Mucosa of descending colon (tissue), 3 donors: ENCODE measurements around the gene IMPDH1. TPM values are rescaled to one million over a fixed set of nuclear protein-coding genes. Genes with fewer than 3 reads are reported as not detected.
A peak's percentile ranks its signal among the peaks of the same experiment; 100 is the strongest.
"Not testable (repeated sequence)": the region's sequence is repeated elsewhere in the genome, so short reads cannot be mapped to it uniquely, and the experiment has no call there.

ENCODE experiments used
- ATAC-seq: fragments of 200-7000 bp; cut with Tn5 transposase; one replicate; pipeline ENCODE4 v1.9.1; 2020; ENCODE audit warnings: mild to moderate bottlenecking, moderate library complexity
- DNase-seq, 3 donors: peaks; one replicate each; pipeline ENCODE4 v3.0.0-alpha.2; 2020
- H3K36me3 ChIP-seq: fragments of 200-600 bp; one replicate; pipeline ENCODE4 v1.8.0; 2021; ENCODE audit warnings: low read depth, mild to moderate bottlenecking
- H3K4me1 ChIP-seq: fragments of 200-600 bp; one replicate; pipeline ENCODE4 v1.8.0; 2021; ENCODE audit warnings: low read depth, mild to moderate bottlenecking
- H3K4me3 ChIP-seq: fragments of 200-600 bp; one replicate; pipeline ENCODE4 v1.8.0; 2021; ENCODE audit warnings: mild to moderate bottlenecking
- H3K9me3 ChIP-seq: fragments of 200-600 bp; one replicate; pipeline ENCODE4 v1.8.0; 2021; ENCODE audit warnings: mild to moderate bottlenecking
- CTCF ChIP-seq: fragments of 200-600 bp; IDR thresholded peaks from one replicate; pipeline ENCODE4 v1.8.0; 2022; ENCODE audit warnings: antibody characterized with exemption, mild to moderate bottlenecking
- intact Hi-C, 2 donors: fragments of 100-400 bp; cut with DNase I in 1 of 2; cut with micrococcal nuclease in 1 of 2; formaldehyde crosslinking; loops; one replicate each; pipeline versions ENCODE4 v1.11.0 to v1.11.1; 2022; cut with DNase I, micrococcal nuclease
- long read RNA-seq, 2 donors: library from polyadenylated mRNA; unstranded; transcript quantifications; one replicate each; pipeline ENCODE4 v2.0.0, GENCODE V29; 2019 to 2021
- total RNA-seq, 3 donors: library from RNA; stranded (reverse); fragmentation: NEBNext Ultra II Directional in 2 of 3; extraction: Animal tissue kit (Norgen Biotek cat#: 25700) in 2 of 3; gene quantifications; one replicate each; pipeline versions ENCODE4 v1.2.1 to v1.2.4, GENCODE V29; 2021 to 2023
- donor health status: DM: no; HTN: no; CAD: no; lungs with moderate emphysema.
- donor health status: DM: no; HTN: no; CAD: no.
- donor health status: DM: no; HTN: yes; CAD: no.

Gene IMPDH1
- 10 to 100 TPM; 21.3 to 37.0 (median 35.5) TPM for total RNA-seq
- long read RNA-seq, donor 1, transcript IMPDH1-203 (16 exons, 2,580 nt), result minor isoform, 7 of 120 reads
- long read RNA-seq, donor 1, transcript IMPDH1-202 (15 exons, 2,479 nt), result major isoform, 41 of 120 reads
- long read RNA-seq, donor 1, partial matches to known transcripts, result 33 of 120 reads
- long read RNA-seq, donor 1, other reads (novel, unspliced or antisense), result 38 of 120 reads
- long read RNA-seq, donor 2, transcript IMPDH1-202 (15 exons, 2,479 nt), result major isoform, 6 of 19 reads
- long read RNA-seq, donor 2, partial matches to known transcripts, result 8 of 19 reads
- long read RNA-seq, donor 2, other reads (novel, unspliced or antisense), result 5 of 19 reads

GRCh38 chr7:128409596-128410450, at the start of gene IMPDH1:
IMPDH1 (minus strand) TSS chr7:128409982; CDS start chr7:128409901, 81 bp downstream.
- intact Hi-C loops, result no loop called here
- DNase-seq (peak; percentile 93 to 96 (median 94)), ATAC-seq (peak; percentile 92)
- Histone ChIP-seq H3K36me3 (no peaks in the 10 kb centered on the region), H3K4me3 (peak within 1 kb of the TSS; percentile 20), H3K4me1 (peaks cover 11% of the 10 kb centered on the region), H3K9me3 (no peaks in the 10 kb centered on the region)
- no peak for TF ChIP-seq CTCF

DNA sequence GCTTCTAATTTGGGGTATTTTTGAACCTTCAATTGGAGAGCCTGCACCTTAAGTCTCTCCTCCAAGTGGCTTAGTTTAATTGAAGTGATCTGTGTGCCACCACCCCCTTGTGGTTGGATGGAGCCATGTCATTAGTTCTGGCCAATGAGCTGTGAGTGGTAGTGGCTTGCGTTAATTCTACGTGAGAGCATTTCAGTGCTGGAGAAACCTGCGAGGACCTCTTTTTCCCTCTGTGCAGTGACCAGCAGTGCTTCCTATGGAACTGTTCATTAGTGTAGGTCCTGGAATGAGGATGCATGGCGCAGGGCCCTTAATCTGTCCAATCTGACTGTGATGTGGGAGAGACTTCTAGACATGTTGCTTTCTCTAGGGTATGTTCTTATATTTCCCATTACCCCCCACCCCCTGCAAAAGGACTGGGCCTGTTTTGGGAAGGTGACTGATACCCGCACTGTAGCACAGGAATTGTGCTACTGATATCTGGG, 49.7 kb upstream of the IMPDH1 start:
- DNase-seq (peak in 2 of 3 donors; percentile 57 to 86), ATAC-seq (peak; percentile 68)
- intact Hi-C loops, result loop anchor here in 1 of 2 donors (2.0 kb wide), 1 partner anchor 33 kb away; no protein-coding TSS in a partner anchor
- Histone ChIP-seq H3K36me3 (no peaks in the 10 kb centered on the region), H3K4me1 (peaks cover 26% of the 10 kb centered on the region), H3K4me3 (no peak overlapping the region), H3K9me3 (no peaks in the 10 kb centered on the region)
- TF ChIP-seq CTCF, result peak; percentile 49

GRCh38 chr7:128458956-128459355, 49.2 kb upstream of the IMPDH1 start:
- intact Hi-C loops, result loop anchor here in 1 of 2 donors (2.0 kb wide), 1 partner anchor 32 kb away; no protein-coding TSS in a partner anchor
- TF ChIP-seq CTCF, result no peak
- H3K4me3 ChIP-seq, result no peak overlapping the region
- no peak for ATAC-seq
- H3K36me3 ChIP-seq, result no peaks in the 10 kb centered on the region
- H3K9me3 ChIP-seq, result no peaks in the 10 kb centered on the region
- peaks cover 30% of the 10 kb centered on the region for H3K4me1 ChIP-seq
- DNase-seq, result no peak

- H3K4me3 ChIP-seq, intact Hi-C loops, H3K9me3 ChIP-seq, ATAC-seq, DNase-seq, H3K36me3 ChIP-seq: not testable (repeated sequence)
- H3K4me1 ChIP-seq, result peaks cover 32% of the 10 kb centered on the region
Measured at GRCh38 chr7:128457385-128457784, 47.6 kb upstream of the IMPDH1 start.

DNA sequence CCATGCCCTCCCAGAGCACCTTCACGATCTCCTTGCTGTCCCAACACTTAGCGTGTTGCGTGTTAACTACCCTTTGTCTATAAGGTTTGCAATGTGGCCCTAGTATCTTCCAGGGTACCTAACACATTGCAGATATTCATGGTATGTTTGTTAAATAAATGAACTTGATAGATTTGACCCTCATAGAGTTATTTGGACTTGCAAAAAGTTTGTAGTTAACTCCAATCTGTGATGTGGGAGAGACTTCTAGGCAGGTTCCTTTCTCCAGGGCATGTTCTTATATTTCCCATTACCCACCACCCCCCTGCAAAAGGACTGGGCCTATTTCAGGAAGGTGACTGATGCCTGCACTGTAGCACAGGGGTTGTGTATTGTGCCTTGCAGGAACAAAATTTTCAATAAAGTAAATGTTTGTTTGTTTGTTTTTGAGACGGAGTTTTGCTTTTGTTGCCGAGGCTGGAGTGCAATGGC, 46.5 kb upstream of the IMPDH1 start:
- Histone ChIP-seq H3K4me3 (peak overlapping the region; percentile 67), H3K36me3 (no peaks in the 10 kb centered on the region), H3K9me3 (no peaks in the 10 kb centered on the region), H3K4me1 (peaks cover 32% of the 10 kb centered on the region)
- intact Hi-C loops, result no loop called here
- no peak for DNase-seq
- ATAC-seq, result peak; percentile 33
- TF ChIP-seq CTCF, result no peak
